Measurements from ENCODE around the gene GGT5.
"Not testable (repeated sequence)": the region's sequence is repeated elsewhere in the genome, so short reads cannot be mapped to it uniquely, and the experiment has no call there.

- TF ChIP-seq CTCF (conservative IDR thresholded peaks at IDR 0.05 in 1 of 2, IDR thresholded peaks at IDR 0.05 in 1 of 2; ENCODE audit: low read depth in 1 of 2, low read length in 2 of 2); EZH2 (IDR thresholded peaks at IDR 0.05; ENCODE audit: low read length, missing control alignments): not testable (repeated sequence)
These were observed 41.0 kb downstream of the GGT5 start for GRCh38 chr22:24203856-24204255.

All from fibroblast of lung (primary cell).